K562 (cell line): ENCODE data around the gene ZNF273.

Source experiments
- JUND ChIP-seq, 2 experiments: IDR thresholded peaks; 2 replicates in 1 of 2; 3 replicates in 1 of 2; pipeline ENCODE4 v1.6.1; 2011; ENCODE audit warnings: borderline replicate concordance in 2 of 2, low read depth in 2 of 2, low read length in 2 of 2, improper control_type of control experiment in 1 of 2, missing biosample characterization in 1 of 2, missing genetic modification characterization in 1 of 2, missing genetic modification reagents in 1 of 2
- KAT8 ChIP-seq: fragments of 450-650 bp; IDR thresholded peaks from 2 replicates; pipeline ENCODE4 v1.6.1; 2016; ENCODE audit warnings: low read depth, mild to moderate bottlenecking
- POLR2A ChIP-seq: fragments of 450-650 bp; conservative IDR thresholded peaks from 2 replicates; pipeline ENCODE4 v1.6.1; 2016
- RAD21 ChIP-seq, 2 experiments: fragments of 250-450 bp in 1 of 2; fragments of 450-650 bp in 1 of 2; sonication (Bioruptor Pico) in 1 of 2; formaldehyde crosslinking in 1 of 2; IDR thresholded peaks in 1 of 2; conservative IDR thresholded peaks in 1 of 2; 2 replicates each; pipeline versions ENCODE4 v1.4.0 to v1.8.0; 2020 to 2022; ENCODE audit warnings: mild to moderate bottlenecking in 2 of 2, moderate library complexity in 1 of 2
- ZFX ChIP-seq: sonication (generic); formaldehyde crosslinking; IDR thresholded peaks from 2 replicates; pipeline ENCODE4 v1.8.0; 2022; ENCODE audit warnings: mild to moderate bottlenecking, missing genetic modification reagents, moderate library complexity
- ZNF140 ChIP-seq: fragments of 250-450 bp; sonication (Bioruptor Pico); IDR thresholded peaks from 2 replicates; pipeline ENCODE4 v1.8.0; 2021; ENCODE audit warnings: moderate library complexity, mild to moderate bottlenecking, inconsistent platforms
- ZNF232 ChIP-seq: sonication (generic); formaldehyde crosslinking; IDR thresholded peaks from 2 replicates; pipeline ENCODE4 v1.8.0; 2022; ENCODE audit warnings: mild to moderate bottlenecking, missing genetic modification reagents

GRCh38 chr7:64854969-64855368 lies 48.1 kb upstream of the ZNF273 start:
- no peak for TF ChIP-seq ZFX
- no peak for TF ChIP-seq ZNF140 (CRISPR knock-in tag)
- no peak for TF ChIP-seq KAT8
- TF ChIP-seq ZNF232 (CRISPR knock-in tag) = no peak
- no peak for TF ChIP-seq POLR2A
- no peak for TF ChIP-seq RAD21 (CRISPR knock-in tag; conservative IDR thresholded peaks at IDR 0.05 in 1 of 2, IDR thresholded peaks at IDR 0.05 in 1 of 2)
- TF ChIP-seq JUND (IDR thresholded peaks at IDR 0.05; ENCODE audit: borderline replicate concordance, low read depth, low read length) = no peak
- no peak for TF ChIP-seq JUND (tag; IDR thresholded peaks at IDR 0.05; ENCODE audit: borderline replicate concordance, low read depth, low read length)
